HepG2 (cell line): ENCODE results near the gene HS2ST1.

Experiments used
- ATAD3A ChIP-seq: sonication (generic); formaldehyde crosslinking; IDR thresholded peaks from 2 replicates; pipeline ENCODE4 v1.4.0; 2020; ENCODE audit warnings: missing genetic modification reagents
- CTCF ChIP-seq: sonication (generic); formaldehyde crosslinking; IDR thresholded peaks from 2 replicates; pipeline ENCODE4 v1.5.0; 2020; ENCODE audit warnings: mild to moderate bottlenecking, missing genetic modification reagents, moderate library complexity
- GMEB1 ChIP-seq: sonication (generic); formaldehyde crosslinking; IDR thresholded peaks from 2 replicates; pipeline ENCODE4 v1.5.1; 2020; ENCODE audit warnings: missing genetic modification reagents, mild to moderate bottlenecking, borderline replicate concordance
- HNRNPH1 ChIP-seq: fragments of 200-400 bp; formaldehyde crosslinking; optimal IDR thresholded peaks from 2 replicates; pipeline ENCODE3; 2017; ENCODE audit warnings: mild to moderate bottlenecking, low read depth, low read length
- IKZF5 ChIP-seq: IDR thresholded peaks from 2 replicates; pipeline ENCODE4 v1.6.1; 2018; ENCODE audit warnings: missing genetic modification reagents, mild to moderate bottlenecking, missing compliant biosample characterization
- IRF2 ChIP-seq: IDR thresholded peaks from 2 replicates; pipeline ENCODE4 v1.6.1; 2018; ENCODE audit warnings: missing genetic modification reagents, missing compliant biosample characterization
- MAX ChIP-seq: IDR thresholded peaks from 2 replicates; pipeline ENCODE4 v1.6.1; 2012; ENCODE audit warnings: inconsistent platforms
- MLXIP ChIP-seq: sonication (generic); formaldehyde crosslinking; IDR thresholded peaks from 2 replicates; pipeline ENCODE4 v1.9.0; 2021; ENCODE audit warnings: missing genetic modification reagents, borderline replicate concordance
- NR2F6 ChIP-seq, 2 experiments: IDR thresholded peaks; 2 replicates each; pipeline ENCODE4 v1.6.1; 2016; ENCODE audit warnings: antibody characterized with exemption in 1 of 2, mild to moderate bottlenecking in 1 of 2
- POLR2AphosphoS5 ChIP-seq: IDR thresholded peaks from 2 replicates; pipeline ENCODE4 v1.6.1; 2012; ENCODE audit warnings: low read depth, low read length
- TCF12 ChIP-seq, 2 experiments: fragments of 450-650 bp in 1 of 2; sonication (generic) in 1 of 2; formaldehyde crosslinking in 1 of 2; IDR thresholded peaks; 2 replicates each; pipeline versions ENCODE4 v1.6.1 to v1.8.0; 2017 to 2022; ENCODE audit warnings: antibody characterized with exemption in 1 of 2, mild to moderate bottlenecking in 1 of 2, missing genetic modification reagents in 1 of 2, moderate library complexity in 1 of 2
- ZKSCAN1 ChIP-seq: fragments of 150-350 bp; IDR thresholded peaks from 2 replicates; pipeline ENCODE4 v1.6.1; 2014; ENCODE audit warnings: low read length
- ZNF605 ChIP-seq: sonication (generic); formaldehyde crosslinking; IDR thresholded peaks from 2 replicates; pipeline ENCODE4 v1.8.0; 2022; ENCODE audit warnings: mild to moderate bottlenecking, missing genetic modification reagents

GRCh38 chr1:86940599-86940998 lies 26.2 kb downstream of the HS2ST1 start:
- TF ChIP-seq ATAD3A (CRISPR knock-in tag), result no peak
- no peak for TF ChIP-seq ZKSCAN1
- no peak for TF ChIP-seq IKZF5 (CRISPR knock-in tag)
- no peak for TF ChIP-seq NR2F6 (IDR thresholded peaks at IDR 0.05)
- no peak for TF ChIP-seq NR2F6 (CRISPR knock-in tag; IDR thresholded peaks at IDR 0.05)
- TF ChIP-seq TCF12 (IDR thresholded peaks at IDR 0.05), result no peak
- no peak for TF ChIP-seq TCF12 (CRISPR knock-in tag; IDR thresholded peaks at IDR 0.05)
- TF ChIP-seq CTCF (CRISPR knock-in tag), result no peak
- no peak for TF ChIP-seq IRF2 (CRISPR knock-in tag)
- no peak for TF ChIP-seq ZNF605 (CRISPR knock-in tag)
- TF ChIP-seq MLXIP (CRISPR knock-in tag), result no peak
- TF ChIP-seq POLR2AphosphoS5, result no peak
- TF ChIP-seq GMEB1 (CRISPR knock-in tag), result no peak
- TF ChIP-seq HNRNPH1, result no peak
- no peak for TF ChIP-seq MAX
